ENCODE data around the gene ZDHHC13. TPM values are rescaled to one million over a fixed set of nuclear protein-coding genes. Genes with fewer than 3 reads are reported as not detected.

Gene ZDHHC13
- total and polyA plus RNA-seq, 4 donors: 1.2 to 8.2 (median 2.7) TPM

- Histone ChIP-seq H3K4me1 (ENCODE audit: control insufficient read depth in 4 of 4, insufficient read depth in 4 of 4, low read length in 3 of 4) (no peaks in the 10 kb centered on the region), H3K27ac (ENCODE audit: low read depth in 1 of 2, low read length in 2 of 2) (no peak overlapping the region), H3K9ac (ENCODE audit: low read depth in 1 of 2, low read length in 2 of 2) (no peak overlapping the region), H3K4me3 (ENCODE audit: low read depth in 1 of 3, low read length in 3 of 3) (no peak overlapping the region), H3K36me3 (ENCODE audit: control insufficient read depth in 4 of 4, insufficient read depth in 3 of 4, low read depth in 1 of 4, low read length in 3 of 4) (no peaks in the 10 kb centered on the region), H3K9me3 (ENCODE audit: control insufficient read depth in 4 of 4, low read length in 3 of 4) (no peaks in the 10 kb centered on the region), H3K27me3 (ENCODE audit: control insufficient read depth in 4 of 4, insufficient read depth in 4 of 4, low read length in 3 of 4) (no peaks in the 10 kb centered on the region)
- WGBS: 95% methylated on average over 2 of the region's 2 CpGs
- no peak for DNase-seq (ENCODE audit: low spot score)
- TF ChIP-seq TAF1 (conservative IDR thresholded peaks at IDR 0.05) (no peak), SP1 (IDR thresholded peaks at IDR 0.05) (no peak), MAX (IDR thresholded peaks at IDR 0.05) (no peak)
Measured at GRCh38 chr11:19092850-19093249, 24.1 kb upstream of the ZDHHC13 start.

- no peak overlapping the region for H3K9ac ChIP-seq (ENCODE audit: low read depth in 1 of 2, low read length in 2 of 2)
- H3K36me3 ChIP-seq (ENCODE audit: control insufficient read depth in 4 of 4, insufficient read depth in 3 of 4, low read depth in 1 of 4, low read length in 3 of 4): no peaks in the 10 kb centered on the region
- H3K4me3 ChIP-seq (ENCODE audit: low read depth in 1 of 3, low read length in 3 of 3): no peak overlapping the region
- H3K27ac ChIP-seq (ENCODE audit: low read depth in 1 of 2, low read length in 2 of 2): no peak overlapping the region
- TF ChIP-seq JUND (IDR thresholded peaks at IDR 0.05) (no peak), MAX (IDR thresholded peaks at IDR 0.05) (no peak), NR2F2 (IDR thresholded peaks at IDR 0.05) (no peak), RAD21 (IDR thresholded peaks at IDR 0.05) (no peak), SP1 (IDR thresholded peaks at IDR 0.05) (no peak), EGR1 (IDR thresholded peaks at IDR 0.05; ENCODE audit: low read depth in 2 of 2) (no peak), YY1 (IDR thresholded peaks at IDR 0.05) (no peak), FOXA1 (IDR thresholded peaks at IDR 0.05) (no peak), HNF4G (IDR thresholded peaks at IDR 0.05) (no peak), FOXA2 (IDR thresholded peaks at IDR 0.05) (no peak), RXRA (IDR thresholded peaks at IDR 0.05) (no peak), GABPA (IDR thresholded peaks at IDR 0.05 in 1 of 2, conservative IDR thresholded peaks at IDR 0.05 in 1 of 2) (no peak), HNF4A (conservative IDR thresholded peaks at IDR 0.05) (no peak), TAF1 (conservative IDR thresholded peaks at IDR 0.05) (no peak)
- TF ChIP-seq, protein P1, sequence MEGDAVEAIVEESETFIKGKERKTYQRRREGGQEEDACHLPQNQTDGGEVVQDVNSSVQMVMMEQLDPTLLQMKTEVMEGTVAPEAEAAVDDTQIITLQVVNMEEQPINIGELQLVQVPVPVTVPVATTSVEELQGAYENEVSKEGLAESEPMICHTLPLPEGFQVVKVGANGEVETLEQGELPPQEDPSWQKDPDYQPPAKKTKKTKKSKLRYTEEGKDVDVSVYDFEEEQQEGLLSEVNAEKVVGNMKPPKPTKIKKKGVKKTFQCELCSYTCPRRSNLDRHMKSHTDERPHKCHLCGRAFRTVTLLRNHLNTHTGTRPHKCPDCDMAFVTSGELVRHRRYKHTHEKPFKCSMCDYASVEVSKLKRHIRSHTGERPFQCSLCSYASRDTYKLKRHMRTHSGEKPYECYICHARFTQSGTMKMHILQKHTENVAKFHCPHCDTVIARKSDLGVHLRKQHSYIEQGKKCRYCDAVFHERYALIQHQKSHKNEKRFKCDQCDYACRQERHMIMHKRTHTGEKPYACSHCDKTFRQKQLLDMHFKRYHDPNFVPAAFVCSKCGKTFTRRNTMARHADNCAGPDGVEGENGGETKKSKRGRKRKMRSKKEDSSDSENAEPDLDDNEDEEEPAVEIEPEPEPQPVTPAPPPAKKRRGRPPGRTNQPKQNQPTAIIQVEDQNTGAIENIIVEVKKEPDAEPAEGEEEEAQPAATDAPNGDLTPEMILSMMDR (IDR thresholded peaks at IDR 0.05; ENCODE audit: low read depth, low read length, missing input control): no peak
- TF ChIP-seq, protein P2, sequence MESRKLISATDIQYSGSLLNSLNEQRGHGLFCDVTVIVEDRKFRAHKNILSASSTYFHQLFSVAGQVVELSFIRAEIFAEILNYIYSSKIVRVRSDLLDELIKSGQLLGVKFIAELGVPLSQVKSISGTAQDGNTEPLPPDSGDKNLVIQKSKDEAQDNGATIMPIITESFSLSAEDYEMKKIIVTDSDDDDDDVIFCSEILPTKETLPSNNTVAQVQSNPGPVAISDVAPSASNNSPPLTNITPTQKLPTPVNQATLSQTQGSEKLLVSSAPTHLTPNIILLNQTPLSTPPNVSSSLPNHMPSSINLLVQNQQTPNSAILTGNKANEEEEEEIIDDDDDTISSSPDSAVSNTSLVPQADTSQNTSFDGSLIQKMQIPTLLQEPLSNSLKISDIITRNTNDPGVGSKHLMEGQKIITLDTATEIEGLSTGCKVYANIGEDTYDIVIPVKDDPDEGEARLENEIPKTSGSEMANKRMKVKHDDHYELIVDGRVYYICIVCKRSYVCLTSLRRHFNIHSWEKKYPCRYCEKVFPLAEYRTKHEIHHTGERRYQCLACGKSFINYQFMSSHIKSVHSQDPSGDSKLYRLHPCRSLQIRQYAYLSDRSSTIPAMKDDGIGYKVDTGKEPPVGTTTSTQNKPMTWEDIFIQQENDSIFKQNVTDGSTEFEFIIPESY (IDR thresholded peaks at IDR 0.05): no peak
- TF ChIP-seq, protein P3, sequence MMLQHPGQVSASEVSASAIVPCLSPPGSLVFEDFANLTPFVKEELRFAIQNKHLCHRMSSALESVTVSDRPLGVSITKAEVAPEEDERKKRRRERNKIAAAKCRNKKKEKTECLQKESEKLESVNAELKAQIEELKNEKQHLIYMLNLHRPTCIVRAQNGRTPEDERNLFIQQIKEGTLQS (IDR thresholded peaks at IDR 0.05): no peak
- TF ChIP-seq, protein P4, sequence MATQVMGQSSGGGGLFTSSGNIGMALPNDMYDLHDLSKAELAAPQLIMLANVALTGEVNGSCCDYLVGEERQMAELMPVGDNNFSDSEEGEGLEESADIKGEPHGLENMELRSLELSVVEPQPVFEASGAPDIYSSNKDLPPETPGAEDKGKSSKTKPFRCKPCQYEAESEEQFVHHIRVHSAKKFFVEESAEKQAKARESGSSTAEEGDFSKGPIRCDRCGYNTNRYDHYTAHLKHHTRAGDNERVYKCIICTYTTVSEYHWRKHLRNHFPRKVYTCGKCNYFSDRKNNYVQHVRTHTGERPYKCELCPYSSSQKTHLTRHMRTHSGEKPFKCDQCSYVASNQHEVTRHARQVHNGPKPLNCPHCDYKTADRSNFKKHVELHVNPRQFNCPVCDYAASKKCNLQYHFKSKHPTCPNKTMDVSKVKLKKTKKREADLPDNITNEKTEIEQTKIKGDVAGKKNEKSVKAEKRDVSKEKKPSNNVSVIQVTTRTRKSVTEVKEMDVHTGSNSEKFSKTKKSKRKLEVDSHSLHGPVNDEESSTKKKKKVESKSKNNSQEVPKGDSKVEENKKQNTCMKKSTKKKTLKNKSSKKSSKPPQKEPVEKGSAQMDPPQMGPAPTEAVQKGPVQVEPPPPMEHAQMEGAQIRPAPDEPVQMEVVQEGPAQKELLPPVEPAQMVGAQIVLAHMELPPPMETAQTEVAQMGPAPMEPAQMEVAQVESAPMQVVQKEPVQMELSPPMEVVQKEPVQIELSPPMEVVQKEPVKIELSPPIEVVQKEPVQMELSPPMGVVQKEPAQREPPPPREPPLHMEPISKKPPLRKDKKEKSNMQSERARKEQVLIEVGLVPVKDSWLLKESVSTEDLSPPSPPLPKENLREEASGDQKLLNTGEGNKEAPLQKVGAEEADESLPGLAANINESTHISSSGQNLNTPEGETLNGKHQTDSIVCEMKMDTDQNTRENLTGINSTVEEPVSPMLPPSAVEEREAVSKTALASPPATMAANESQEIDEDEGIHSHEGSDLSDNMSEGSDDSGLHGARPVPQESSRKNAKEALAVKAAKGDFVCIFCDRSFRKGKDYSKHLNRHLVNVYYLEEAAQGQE (IDR thresholded peaks at IDR 0.05): no peak
- no peaks in the 10 kb centered on the region for H3K4me1 ChIP-seq (ENCODE audit: control insufficient read depth in 4 of 4, insufficient read depth in 4 of 4, low read length in 3 of 4)
- no peak for DNase-seq (ENCODE audit: low spot score)
- H3K9me3 ChIP-seq (ENCODE audit: control insufficient read depth in 4 of 4, low read length in 3 of 4): no peaks in the 10 kb centered on the region
- 36% methylated on average over 4 of the region's 4 CpGs for WGBS
- H3K27me3 ChIP-seq (ENCODE audit: control insufficient read depth in 4 of 4, insufficient read depth in 4 of 4, low read length in 3 of 4): no peaks in the 10 kb centered on the region
Measured at GRCh38 chr11:19093976-19094375, 23.0 kb upstream of the ZDHHC13 start.
